HG03060 (cell line): Measurements from ENCODE around the gene CADPS.

Experiments used
- ATAC-seq: cut with Tn5 transposase; IDR thresholded peaks from one replicate; pipeline ENCODE4 v1.9.1; 2021; ENCODE audit warnings: low read depth, moderate number of reproducible peaks; ENCODE audit not compliant: unreplicated experiment

CADPS gene

GRCh38 chr3:62757045-62757444 is 118.2 kb downstream of the CADPS start:
- ATAC-seq: no peak

GRCh38 chr3:62755285-62755684 is 119.9 kb downstream of the CADPS start:
- no peak for ATAC-seq

GRCh38 chr3:62749657-62750056 is 125.6 kb downstream of the CADPS start:
- ATAC-seq: no peak

GRCh38 chr3:62749130-62749529 is 126.1 kb downstream of the CADPS start:
- no peak for ATAC-seq

GRCh38 chr3:62737449-62737848 is 137.8 kb downstream of the CADPS start:
- ATAC-seq: no peak

- ATAC-seq: no peak
These were observed 139.7 kb downstream of the CADPS start for GRCh38 chr3:62735510-62735909.

- ATAC-seq: no peak
These were observed 142.9 kb downstream of the CADPS start for GRCh38 chr3:62732183-62732904.

GRCh38 chr3:62727981-62728380 is 147.2 kb downstream of the CADPS start:
- no peak for ATAC-seq

GRCh38 chr3:62727536-62727935 is 147.7 kb downstream of the CADPS start:
- ATAC-seq: no peak

GRCh38 chr3:62724503-62724902 is 150.7 kb downstream of the CADPS start:
- ATAC-seq: no peak

GRCh38 chr3:62723914-62724217 is 151.3 kb downstream of the CADPS start:
- ATAC-seq: no peak

- ATAC-seq: no peak
These were observed 151.9 kb downstream of the CADPS start for GRCh38 chr3:62723166-62723913.

GRCh38 chr3:62722344-62722743 is 152.9 kb downstream of the CADPS start:
- no peak for ATAC-seq

- ATAC-seq: no peak
These were observed 156.5 kb downstream of the CADPS start for GRCh38 chr3:62718515-62719320.

GRCh38 chr3:62718011-62718410 is 157.2 kb downstream of the CADPS start:
- no peak for ATAC-seq

GRCh38 chr3:62712746-62713145 is 162.5 kb downstream of the CADPS start:
- ATAC-seq: no peak

- no peak for ATAC-seq
These were observed 164.5 kb downstream of the CADPS start for GRCh38 chr3:62710751-62711150.

GRCh38 chr3:62708638-62709373 is 166.4 kb downstream of the CADPS start:
- no peak for ATAC-seq

GRCh38 chr3:62705721-62706120 is 169.5 kb downstream of the CADPS start:
- no peak for ATAC-seq

GRCh38 chr3:62703451-62704167 is 171.6 kb downstream of the CADPS start:
- ATAC-seq: no peak
